Stimulated activated CD8-positive, alpha-beta memory T cell treated with anti-CD3 and anti-CD28 coated beads, Interleukin-12 subunit alpha, Interleukin-12 subunit beta, amount 100 ng/mL, for 1 hour (primary cell): Measurements from ENCODE around the gene NCAPG2.
"Not testable (repeated sequence)": the region's sequence is repeated elsewhere in the genome, so short reads cannot be mapped to it uniquely, and the experiment has no call there.

ENCODE experiments used
- DNase-seq: peaks from one replicate; pipeline ENCODE4 v3.0.0-alpha.2; 2020; ENCODE audit warnings: low read depth

Gene NCAPG2

DNA sequence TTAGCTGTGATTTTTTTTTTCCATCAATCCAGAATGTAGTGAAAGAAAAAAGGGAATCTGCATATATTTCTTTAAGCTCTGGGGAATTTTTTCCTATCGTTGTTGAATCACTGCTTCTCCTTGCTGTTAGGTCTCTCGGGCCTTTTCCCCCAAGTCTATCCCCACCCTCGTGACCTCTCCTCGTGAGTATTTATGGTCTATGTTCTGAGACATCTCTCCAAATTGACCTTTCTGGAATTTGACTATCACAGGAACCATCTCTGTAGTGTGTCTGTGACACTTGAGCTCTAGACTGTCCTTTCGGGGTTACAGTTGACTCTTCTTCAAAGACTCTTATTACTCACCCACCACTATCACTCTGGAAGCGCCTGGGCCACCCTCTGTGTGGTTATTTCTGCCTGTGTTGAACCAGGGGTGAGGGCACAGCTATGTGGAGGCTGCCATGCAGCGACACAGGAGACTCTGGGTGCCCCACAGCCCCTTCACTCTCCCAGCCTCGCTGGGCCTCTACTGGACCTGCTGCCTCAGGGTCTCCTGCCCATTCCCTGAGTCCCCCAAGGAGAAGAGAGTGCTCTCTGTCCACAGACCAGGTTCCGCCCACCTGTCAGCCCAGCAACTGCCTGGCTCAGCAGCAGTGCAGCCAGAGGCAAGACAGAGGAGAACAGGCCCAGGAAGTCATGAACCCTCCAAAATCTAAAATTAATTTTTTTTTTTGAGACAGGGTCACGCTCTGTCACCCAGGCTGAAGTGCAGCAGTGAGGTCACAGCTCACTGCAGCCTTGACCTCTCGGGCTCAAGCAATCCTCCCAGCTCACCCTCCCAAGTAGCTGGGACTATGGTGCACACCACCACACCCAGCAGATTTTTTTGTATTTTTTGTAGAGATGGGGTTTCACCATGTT is 71.3 kb downstream of the NCAPG2 start:
- DNase-seq = no peak

DNA sequence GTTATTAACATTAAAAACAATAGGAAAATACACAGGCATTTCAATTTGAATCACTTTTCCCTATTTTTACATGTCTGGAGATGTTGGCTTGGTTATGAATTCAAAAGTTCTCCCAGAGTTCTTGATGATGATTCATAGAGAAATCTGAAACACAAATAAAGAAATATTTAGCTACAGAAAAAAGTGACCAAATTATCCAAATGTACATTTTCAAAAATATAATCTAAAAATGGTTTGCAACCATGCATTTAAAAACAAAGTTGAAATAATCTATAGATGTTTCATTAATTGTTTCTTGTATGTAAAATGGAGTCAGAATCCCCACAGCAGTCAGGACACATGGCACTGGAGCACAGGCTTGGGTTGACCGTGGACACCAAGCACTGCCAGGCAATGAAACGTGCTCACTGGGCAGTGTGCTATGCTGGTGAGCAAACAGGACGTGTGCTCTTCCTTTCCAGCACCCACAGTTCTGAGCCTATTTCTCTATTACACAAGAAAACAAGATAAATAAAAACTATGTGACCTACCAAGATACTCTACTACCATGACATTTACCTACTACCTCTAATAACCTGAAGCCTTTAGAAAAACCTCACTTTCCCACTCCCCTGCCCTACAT is 72.9 kb downstream of the NCAPG2 start:
- DNase-seq = no peak

DNA sequence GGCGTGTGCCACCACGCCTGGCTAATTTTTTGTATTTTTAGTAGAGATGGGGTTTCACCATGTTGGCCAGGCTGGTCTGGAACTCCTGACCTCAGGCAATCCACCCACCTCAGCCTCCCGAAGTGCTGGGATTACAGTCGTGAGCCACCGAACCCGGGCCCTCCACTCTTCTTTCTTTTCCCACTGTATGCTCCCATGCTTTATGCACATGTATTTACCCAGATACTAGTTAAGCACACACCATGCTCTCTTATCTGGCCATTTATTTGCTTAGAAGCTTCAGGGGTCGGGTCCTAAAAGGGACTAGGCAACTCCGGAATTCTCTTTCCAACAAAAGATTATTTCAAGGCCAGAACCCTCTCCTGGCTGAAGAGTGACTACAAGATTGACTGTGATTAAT is 78.3 kb downstream of the NCAPG2 start:
- not testable (repeated sequence) for DNase-seq

DNA sequence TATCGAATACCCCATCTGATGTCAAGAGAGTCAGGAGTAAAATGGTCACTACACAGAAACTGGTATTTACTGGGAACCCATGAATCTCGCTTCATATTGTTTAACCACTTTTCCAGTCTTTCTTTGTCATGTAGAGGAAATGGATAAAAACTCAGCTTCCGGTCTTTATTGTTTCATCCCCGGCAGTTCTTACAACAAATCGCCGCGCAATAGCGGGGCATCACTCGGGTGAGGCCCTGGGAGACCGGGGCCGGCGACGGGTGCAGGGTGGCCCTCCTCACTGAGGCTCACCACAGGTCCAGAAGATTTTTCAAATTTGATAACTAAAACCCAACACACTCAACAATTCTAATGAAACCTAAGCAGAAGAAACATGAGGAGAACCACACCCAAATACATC is 81.4 kb downstream of the NCAPG2 start:
- no peak for DNase-seq

DNA sequence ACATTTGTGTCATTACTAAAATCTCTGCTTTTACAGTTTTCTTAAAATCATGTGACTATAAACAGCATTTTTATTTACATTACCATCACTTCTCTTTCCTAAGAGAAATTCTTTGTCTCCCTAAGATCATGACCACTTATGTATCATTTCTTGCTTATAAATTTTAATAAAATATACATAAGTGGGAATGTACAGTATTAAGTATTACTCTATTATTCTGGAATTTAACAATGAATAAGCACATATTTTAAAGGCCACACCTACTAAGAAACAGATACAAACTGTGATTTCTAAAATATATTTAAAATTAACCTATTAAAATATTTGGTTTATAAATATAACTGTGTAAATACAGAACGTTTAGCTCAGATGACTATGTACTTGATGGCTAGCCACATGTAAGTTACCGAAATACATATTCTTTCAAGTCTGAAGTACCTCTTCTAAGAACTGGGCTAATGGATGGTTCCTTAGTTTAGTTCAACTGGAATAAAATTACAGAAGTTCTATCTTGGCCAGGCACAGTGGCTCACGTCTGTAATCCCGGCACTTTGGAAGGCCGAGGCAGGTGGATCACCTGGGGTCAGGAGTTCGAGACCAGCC is 83.7 kb downstream of the NCAPG2 start:
- DNase-seq = no peak

DNA sequence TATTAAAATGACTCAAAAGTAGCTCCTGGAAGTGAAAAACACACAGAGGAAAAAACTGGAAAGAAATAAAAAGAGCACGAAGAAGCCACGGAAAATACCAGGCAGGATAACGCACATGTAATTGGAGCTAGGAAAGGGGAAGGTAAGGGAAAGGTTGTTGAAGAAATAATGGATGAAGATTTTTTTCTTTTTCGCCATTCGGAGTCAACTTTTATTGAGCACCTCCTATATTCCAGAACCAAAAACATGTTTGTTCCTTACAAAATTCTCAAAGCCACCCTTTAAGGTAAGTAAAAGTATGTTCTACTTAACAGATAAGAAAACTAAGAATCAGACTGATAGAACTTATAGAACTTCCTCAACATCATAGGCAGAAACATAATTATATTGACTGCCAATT is 84.2 kb downstream of the NCAPG2 start:
- DNase-seq = no peak

DNA sequence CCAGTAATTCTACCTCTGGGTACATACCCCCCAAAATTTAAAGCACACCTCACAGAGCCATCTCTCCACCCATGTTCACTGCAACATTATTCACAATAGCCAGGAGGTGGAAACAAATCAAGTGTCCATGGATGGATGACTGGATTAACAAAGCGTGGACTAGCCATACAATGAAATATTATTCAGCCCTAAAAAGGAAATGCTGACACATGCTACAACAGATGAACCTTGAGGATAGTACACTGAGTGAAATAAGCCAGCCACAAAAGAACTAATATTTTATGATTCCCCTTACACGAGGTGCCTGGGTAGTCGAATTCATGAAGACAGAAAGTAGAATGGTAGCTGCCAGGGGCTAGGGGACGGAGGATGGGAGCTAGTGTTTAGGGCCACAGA is 85.9 kb downstream of the NCAPG2 start:
- no peak for DNase-seq

DNA sequence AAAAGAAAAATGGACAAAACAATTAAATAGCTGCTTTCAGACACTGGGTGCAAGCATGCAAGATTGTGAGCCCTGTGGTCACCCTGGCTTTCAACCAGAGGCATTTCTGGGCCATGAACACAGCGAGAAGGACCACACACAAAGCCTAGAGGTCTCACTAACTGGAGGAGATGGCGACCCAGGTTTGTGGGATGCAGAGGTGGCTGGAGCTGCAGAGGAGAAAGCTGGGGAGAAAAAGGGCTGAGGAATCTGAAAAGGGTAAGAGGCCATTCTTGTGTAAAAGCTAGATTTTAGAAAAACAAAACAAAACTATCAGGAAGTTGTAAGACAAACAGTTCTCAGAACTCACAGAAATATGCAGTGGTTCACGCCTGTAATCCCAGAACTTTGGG is 86.9 kb downstream of the NCAPG2 start:
- DNase-seq = no peak

DNA sequence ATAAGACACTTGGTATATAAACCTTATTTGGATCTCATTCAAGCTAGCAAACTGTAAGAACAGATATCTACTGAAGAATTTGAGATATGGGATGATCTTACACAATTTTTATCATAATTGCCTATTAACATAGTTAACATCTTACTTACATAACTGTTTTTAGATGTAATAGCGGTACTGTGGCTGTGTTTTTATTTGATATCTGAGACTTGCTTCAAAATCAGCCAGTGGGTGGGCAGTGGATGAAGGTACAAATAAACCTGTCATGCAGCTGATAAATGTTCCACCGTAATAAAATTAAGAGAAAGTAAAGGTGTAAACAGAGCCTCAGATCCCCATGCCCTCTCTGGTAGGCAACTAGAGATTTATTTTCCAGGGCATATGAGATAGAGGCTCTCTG is 88.6 kb downstream of the NCAPG2 start:
- no peak for DNase-seq

DNA sequence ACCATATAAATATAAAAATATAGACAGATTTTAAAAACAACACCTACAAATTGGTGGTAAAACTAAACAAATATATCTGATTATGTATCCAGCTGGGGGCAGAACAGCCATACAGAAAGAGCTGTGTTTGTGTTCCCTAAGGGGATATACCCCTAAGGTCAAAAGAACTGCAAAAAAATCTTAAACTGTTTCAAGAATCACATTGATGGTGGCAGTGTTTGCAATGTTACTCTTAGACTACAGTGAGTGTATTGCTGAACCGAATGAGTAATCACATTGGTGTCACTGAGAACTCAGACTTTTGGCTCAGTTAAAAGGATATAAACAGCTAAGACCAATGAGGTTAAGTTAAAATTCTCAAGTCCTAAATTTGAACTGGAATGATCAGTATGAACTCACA is 89.9 kb downstream of the NCAPG2 start:
- no peak for DNase-seq

DNA sequence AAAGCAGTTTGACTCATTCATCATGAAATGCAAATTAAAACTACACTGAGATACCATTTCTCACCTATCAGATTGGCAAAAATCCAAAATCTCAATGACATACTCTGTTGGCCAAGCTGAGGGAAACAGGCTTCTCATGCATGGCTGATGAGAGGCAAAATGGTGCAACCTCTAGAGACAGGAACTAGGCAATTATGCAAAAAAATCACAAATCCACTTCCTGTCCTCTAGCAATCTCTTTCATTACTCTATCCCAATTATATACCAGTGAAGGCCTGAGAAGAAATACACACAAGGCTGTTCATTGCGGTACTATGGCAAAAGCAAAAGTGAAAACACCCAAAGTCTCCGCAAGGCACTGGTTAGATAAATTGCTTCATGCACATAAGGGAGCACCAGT is 91.1 kb downstream of the NCAPG2 start:
- no peak for DNase-seq

DNA sequence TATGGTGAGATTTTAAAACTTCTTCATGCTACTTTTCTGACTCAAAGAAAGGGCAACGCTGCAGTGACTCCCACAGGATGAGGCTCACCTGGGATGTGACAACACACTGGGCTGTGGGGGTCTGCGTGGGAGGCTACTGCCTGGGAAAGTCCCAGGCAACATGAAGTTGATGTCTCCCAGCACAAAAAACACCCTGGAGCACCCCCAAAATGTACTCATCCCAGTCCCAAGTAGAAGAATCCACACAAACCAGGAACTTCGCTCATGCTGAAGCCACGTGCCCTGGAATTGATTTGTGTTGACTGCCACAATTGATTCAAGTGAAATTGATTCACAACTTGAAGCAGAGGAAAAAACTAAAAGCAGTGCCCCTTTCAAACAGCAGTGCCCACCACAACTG is 92.1 kb downstream of the NCAPG2 start:
- no peak for DNase-seq

DNA sequence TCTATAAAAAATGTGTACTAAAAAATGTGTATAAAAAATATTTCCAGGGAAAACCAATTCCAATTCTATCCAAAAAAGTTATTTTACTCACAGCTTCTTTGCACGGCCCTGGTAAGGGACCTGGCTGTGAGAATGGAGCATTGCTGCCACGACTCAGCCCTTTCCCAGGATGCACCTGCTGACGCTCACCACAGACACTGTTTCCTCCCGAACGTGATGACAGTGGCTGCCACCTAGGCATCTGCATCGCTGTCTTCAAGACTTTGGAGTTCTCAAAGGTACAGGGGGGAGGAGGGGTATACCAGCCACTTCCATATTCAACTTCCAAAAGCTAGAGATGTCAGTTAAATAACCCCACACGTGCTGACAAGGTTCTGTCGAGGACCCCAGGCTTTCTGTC is 93.1 kb downstream of the NCAPG2 start:
- no peak for DNase-seq

DNA sequence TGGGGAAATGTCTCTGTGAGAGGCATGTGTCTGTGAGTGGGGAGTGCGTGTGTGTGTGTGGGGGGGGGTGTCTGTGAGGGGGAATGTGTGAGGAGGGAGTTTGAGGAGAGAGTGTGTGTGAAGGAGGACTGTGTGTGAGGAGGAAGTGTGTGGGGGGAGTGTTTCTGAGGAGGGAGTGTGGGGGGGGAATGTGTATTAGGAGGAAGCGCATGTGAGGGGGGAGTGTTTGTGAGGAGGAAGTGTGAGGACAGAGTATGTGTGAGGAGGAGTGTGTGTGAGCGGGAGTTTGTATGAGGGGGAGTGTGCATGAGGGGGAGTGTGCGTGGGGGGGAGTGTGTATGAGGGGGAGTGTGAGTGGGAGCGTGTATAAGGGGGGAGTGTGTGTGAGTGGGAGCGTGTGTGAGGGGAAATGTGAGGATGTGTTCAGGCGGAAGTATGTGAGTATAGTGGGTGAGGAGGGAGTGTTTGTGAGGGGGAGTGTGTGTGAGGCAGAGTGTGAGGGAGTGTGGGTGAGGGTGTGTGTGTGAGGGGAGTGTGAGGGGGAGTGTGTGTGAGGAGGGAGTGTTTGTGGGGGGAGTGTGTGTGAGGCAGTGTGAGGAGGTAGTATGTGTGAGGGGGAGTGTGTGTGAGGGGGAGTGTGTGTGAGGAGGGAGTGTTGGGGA is 95.2 kb downstream of the NCAPG2 start:
- no peak for DNase-seq

DNA sequence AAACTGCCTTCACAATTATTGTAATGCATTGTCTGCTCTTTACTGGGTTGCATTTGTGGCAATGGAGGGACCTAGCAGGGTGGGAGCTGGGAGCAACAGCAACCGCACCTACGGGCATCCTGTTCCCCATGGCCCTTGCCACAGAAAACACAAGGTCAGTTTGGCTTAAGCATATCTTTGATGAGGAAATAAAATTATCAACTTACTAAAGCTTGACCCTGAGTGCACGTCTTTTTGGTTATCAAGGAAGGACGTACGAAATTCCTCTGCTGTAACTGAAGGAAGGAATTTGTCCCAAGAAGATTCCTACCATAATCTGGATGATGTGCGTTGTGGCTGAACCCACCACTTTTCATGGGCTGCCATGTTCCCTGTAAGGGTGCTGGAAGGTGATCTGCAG is 97.0 kb downstream of the NCAPG2 start:
- DNase-seq = no peak

DNA sequence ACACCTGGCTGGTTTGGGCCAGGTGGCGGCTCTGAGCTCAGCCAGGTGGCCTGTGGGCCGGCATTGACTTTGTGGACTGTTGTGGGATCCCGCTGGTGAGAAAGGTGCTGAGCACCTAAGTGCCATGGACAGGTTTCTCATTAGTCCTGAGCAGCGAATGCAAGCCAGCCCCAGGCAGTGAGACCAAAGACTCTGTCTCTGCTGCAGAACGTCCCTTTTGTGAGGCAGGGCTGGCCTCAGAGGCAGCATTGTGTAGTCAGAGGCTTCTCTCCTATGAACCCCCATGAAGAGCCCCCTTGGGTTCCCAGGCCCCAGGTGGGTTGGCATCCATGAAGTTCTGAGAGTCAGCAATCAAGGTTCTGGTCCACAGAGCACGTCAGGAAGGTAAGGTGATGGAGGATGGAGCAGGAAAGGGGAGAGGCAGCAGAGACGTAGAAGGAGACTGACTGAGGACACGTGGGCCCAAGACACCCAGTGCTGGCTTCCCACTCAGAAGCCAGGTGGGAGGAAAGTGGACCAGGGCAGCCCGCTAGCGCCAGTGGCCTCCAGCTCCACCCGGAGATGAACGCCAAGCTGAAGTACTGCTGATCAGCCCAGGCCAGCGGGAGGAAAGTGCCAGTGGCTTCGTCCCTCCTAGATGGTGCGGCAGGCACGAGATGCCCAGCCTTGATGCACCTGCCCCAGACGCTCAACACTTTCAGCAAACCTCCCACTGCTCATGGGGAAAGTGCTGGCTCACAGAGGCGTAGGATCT is 97.8 kb downstream of the NCAPG2 start:
- DNase-seq = no peak

DNA sequence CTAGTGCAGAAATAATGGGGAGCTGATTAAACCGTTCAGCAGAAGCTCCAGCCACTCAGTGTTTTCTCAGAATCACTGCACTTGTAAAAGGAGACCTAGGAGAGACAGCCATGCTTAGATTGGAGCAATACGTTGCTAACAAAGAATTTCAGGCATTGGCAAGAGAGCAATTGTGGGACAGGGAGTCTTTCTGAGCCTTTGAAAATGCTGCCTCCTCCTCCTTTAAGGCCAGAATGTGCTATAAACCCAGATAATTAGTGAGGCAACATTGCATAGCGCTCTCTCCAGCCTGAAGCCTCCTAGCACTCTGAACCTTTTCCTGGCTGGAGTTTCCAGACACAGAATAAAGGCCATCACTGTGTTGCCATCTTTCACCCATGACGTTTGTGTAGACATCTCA is 98.5 kb downstream of the NCAPG2 start:
- DNase-seq = no peak

DNA sequence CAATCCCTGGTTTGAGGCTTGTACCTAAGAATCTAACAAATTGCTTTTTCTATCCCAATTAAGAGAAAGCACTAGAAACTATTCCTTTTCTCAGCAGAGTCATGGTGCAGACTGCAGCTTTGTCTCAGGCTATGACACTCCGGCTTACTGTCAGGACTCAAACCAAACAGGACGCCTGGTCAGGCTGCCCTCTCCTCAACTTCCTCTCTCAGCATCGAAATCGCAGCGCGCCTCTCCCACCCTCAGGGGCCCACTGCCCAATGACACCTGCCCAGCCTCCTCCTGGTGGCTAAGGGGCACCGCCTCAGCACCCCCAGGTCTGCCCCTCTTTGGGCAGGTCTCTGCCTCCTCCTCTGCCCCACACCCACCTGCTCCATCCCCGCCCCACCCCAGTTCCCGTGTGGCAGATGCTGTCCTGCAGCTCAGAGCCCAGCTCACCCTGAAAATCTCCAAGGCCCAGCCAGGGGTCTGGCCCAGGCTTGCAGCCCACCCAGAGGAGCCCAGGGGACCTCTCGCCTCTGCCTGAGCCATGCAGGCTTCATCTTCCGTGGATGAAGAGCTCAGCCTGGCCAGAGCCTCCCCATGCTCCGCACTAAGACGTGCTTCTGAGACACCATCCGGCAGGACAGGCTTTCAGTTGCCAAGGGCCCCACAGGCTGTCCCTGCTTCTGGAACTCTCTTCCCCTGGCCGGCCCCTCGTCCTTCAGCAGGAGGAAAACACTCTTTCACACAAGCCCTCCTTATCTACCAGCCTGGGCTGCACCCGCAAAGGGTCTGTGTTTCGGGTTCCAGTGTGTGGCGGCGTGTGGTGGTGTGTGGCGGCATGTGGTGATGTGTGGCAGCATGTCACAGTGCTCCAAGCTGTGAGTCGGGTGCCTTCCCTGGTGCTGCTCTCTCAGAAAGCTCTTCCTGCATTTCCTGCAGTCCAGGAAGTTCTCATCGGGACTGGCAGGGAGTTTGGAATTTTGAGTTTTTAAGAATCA is 100.5 kb downstream of the NCAPG2 start:
- DNase-seq = no peak

DNA sequence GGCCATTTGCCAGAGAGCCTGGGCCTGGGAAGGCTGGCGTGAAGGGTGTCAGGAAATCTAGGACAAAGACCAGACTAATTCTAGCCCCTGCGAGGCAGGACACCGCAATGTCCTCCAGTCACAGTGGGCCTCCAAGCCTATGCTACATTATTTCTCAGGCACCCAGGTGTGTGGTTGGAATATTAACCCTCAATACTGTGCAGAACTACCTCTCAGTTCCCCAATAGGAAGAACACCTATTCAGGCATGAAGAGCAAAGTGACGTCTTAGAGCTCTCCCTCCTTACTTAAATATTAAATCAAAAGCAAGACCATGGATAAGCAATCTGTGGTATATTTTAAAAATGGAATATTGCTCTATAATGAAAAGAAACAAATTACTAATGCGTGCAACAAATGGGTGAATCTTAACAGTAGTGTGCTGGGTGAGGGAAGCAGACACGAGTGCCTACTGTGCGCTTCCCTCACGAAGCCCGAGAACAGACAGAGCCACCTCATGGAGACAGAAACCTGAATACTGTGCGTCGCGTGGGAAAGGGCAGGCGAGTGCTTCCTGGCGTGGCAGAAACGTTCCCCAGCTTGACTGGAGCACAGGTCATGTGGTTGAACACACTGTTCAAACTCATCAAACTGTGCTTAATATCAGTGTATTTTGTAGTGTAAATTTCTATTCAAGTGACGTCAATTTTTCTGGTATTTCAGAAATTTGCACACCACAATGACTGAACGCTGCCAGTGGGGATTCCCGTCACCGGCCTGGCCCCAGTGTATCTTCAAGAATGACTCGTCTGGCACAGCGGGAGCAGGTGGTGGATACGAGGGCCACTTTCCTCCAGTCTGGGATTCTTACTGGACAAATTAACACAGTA is 101.5 kb downstream of the NCAPG2 start:
- DNase-seq = no peak

DNA sequence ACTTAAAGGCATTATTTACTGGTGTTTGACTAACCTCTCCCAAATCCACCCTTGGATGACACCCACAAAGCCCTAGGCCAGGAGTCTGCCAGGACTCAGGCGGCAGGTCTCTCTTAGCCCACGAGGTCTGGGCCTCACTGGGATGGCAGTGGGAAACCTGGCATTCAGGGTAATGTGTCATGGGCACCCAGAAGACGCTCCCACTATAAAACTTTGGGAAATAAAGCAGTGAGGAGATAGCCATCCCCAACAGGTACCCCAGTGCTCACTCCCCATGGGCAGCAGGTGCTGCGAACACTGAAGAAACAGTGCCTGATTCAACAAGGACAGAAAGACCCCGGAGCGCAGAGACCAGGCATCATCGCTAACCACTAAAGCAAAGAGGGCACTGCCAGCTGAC is 102.6 kb downstream of the NCAPG2 start:
- DNase-seq = no peak
